NK-92 (cell line): ENCODE measurements around the gene RALGPS1.

Experiments used
- DNase-seq: peaks from one replicate; lab custom pipeline; 2025; ENCODE audit not compliant: unreplicated experiment; lab: John Stamatoyannopoulos, UW

Gene RALGPS1

DNA sequence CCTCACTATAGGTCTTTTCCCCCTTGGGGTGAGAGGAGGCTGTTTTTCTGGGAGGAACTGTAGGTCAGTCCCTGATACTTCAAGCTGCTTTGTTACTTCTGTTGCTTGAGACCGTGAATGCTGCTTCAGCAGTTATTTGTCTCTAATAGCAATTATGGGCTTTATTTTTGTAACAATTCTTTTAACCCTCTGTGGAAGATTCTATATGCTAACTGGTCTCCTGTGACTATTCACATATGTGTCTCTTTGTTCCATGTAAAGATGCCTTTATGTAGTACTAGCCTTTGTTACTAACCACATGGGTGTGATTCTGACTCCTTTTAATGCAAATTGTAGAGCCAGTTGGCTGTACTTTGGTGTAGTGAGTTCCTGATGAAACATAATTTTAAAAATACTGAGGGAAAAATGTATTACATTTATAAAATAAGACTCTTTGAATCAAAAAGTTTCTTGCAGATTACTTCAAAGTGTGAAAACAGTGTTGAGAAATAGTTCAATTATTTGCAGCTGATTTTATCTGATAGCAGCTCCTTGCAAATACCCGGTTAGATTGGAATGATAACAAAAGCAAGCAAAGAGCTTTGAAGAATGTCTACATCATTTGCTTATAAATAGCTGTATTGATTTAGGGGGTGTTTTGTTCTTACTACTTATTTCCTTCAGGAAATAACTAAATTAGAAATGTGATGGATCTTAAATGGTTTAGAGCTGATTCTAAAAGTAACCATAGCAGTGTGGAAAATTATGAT lies 161.2 kb downstream of the RALGPS1 start:
- DNase-seq: no peak

- no peak for DNase-seq
Observed at GRCh38 chr9:127076860-127077643, 162.5 kb downstream of the RALGPS1 start.

DNA sequence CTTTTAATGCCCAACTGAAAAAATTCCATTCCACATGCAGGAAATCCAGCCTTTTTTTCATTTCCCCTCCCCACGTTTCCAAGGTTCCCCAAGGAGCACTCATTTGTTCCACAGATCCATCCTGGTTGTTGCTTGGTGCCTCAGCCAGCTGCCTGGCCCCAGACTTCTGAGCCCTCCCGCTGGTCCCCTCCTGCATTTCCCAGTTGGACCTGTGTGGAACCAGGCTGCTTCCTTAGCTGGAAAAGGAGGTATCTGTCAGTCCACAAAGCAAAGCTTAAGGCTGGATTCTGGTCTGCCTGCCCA lies 163.0 kb downstream of the RALGPS1 start:
- DNase-seq: no peak

DNA sequence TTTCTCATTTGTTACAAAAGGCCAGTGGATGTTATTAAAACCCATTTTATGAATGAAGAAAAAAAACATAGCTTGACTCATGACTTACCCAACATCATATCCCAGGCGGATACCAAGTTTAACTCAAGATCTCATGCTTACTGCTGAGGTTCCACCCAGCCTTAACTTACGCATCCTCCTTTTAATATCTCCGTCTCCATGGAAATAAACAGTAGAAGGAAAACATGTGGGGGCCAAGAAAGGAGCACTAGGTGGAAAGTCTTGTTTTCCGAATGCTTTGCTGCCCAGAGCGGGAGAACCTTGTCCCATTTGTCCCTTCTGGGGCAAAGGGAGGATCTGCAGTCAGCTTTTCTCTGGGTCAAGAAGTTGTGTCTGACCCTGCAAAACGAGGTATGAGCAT lies 163.8 kb downstream of the RALGPS1 start:
- no peak for DNase-seq

- DNase-seq: no peak
Observed at GRCh38 chr9:127078988-127079387, 164.4 kb downstream of the RALGPS1 start.

GRCh38 chr9:127079446-127080140 lies 165.0 kb downstream of the RALGPS1 start:
- DNase-seq: no peak

DNA sequence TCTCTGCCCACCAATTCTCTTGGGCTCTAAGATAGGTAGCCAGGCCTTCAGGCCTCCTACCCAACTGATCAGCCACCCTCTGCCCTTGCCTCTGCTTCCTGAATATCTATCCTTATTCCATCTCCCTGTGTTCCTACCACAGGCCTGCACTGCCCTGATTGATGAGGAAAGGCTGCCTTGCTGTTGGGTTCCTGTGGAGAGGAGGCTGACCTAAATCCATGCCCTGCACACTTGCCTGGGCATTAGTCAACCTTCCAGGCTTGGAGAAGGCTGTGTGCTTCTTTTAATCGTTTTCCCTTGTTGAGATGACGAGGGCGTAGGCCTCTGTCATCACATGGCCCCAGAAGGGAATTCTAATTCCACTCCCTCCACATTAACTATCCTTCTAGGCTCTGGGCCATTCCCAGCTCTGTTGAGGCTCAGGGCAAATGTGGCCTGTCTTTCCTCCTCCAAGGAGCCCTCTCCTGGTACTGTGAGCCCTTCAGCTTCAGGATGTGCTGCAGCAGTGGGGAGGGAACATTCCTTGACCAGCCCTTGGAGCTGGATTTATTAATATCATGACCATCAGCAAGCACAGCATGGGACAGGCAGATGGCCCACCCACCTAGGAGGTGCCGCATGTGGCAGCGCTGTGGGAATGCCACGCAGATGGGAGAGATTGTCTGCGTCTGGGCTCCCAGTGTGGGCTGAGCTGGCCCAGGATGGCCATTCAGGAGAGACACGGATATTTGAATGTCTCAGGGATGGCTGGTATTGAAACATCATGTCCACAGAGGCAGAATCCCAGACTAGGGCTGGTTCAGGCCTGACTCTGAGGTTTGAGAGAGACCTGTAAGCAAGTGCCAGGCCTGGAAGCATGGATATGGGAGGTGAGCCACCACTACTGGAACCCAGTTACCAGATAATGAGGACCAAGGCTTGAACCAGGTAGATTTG lies 166.9 kb downstream of the RALGPS1 start:
- no peak for DNase-seq

- DNase-seq: no peak
Observed at GRCh38 chr9:127083138-127083980, 168.8 kb downstream of the RALGPS1 start.

GRCh38 chr9:127084076-127085039 lies 169.8 kb downstream of the RALGPS1 start:
- DNase-seq: no peak

GRCh38 chr9:127085186-127085585 lies 170.6 kb downstream of the RALGPS1 start:
- DNase-seq: no peak

DNA sequence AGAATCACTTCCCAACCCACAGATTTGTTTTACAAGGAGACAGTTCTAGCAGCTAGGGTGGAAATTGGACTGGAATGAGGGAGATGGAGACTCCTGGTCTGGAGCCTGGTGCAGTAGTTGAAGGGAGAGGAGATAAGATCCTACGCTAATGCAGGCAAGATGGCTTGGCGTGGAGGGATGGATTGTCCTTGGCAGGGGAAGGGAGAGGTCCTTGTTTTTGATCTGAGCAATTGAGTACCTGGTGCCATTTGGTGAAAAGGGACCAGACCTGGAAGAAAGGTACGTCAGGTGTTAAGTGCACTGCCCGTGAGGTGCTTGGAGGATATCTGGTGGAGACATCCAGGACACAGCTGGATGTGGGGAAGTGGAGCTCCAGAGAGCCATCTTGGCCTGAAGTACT lies 172.2 kb downstream of the RALGPS1 start:
- DNase-seq: no peak

DNA sequence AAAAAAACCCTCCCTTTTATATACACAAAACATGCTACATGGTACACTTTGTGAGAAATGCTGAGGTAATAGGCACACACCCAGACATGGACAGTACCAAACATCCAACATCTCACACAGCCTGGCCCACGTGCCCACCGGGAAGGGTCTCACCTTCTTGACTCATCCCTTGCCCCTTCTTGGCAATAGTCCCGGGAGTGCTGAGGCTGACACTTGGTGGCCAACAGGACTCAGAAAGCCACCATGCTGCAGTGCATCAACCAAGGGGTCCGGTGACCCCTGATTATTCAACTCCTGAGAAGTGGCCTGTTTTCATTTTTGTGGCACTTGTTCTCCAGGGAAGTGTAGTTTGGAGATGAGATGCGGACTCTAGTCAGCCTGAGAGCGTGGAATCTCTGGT lies 172.8 kb downstream of the RALGPS1 start:
- no peak for DNase-seq

DNA sequence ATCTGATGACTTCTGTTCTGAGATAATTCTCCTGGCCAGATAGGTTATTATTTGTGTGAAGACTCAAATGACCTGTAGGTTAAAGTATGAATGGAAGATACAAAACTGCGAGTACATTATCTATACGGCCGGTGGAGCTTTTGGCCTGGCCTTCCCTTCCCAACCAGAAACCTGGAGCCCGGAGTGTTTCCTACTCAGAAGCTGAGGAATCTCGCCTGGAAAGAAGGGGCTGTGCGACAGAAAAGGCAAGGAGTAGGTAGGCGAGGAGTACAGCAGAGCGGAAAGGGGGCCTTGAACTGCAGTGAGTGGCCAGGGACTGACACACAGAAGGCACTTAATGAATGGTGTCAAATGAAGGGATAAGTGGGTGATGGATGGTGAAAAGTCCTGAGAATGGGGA lies 173.3 kb downstream of the RALGPS1 start:
- no peak for DNase-seq

- no peak for DNase-seq
Observed at GRCh38 chr9:127088724-127089615, 174.4 kb downstream of the RALGPS1 start.

GRCh38 chr9:127089631-127090081 lies 175.1 kb downstream of the RALGPS1 start:
- no peak for DNase-seq

GRCh38 chr9:127090341-127090985 lies 175.9 kb downstream of the RALGPS1 start:
- no peak for DNase-seq

DNA sequence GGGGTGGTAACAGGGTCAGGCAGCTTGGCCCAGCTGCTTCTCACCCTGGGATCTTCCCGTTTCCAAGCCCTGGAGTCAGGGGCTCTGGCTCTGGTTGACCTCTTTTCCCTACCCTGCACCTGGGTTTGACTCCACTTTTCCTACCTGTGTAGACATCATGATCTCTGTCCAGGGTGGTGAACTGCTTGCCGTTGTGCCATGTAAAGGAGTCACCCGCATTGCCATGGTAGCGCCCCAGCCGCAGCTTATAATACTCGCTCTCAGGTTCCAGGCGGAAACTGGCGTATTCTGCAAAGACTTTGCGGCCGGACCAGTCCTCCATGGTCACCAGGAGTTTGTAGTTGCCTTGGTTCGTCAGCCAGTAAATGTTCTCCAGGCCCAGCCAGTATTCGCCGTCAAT lies 176.9 kb downstream of the RALGPS1 start:
- DNase-seq: no peak
